ENCODE measurements around the gene VPS54.

Gene VPS54

DNA sequence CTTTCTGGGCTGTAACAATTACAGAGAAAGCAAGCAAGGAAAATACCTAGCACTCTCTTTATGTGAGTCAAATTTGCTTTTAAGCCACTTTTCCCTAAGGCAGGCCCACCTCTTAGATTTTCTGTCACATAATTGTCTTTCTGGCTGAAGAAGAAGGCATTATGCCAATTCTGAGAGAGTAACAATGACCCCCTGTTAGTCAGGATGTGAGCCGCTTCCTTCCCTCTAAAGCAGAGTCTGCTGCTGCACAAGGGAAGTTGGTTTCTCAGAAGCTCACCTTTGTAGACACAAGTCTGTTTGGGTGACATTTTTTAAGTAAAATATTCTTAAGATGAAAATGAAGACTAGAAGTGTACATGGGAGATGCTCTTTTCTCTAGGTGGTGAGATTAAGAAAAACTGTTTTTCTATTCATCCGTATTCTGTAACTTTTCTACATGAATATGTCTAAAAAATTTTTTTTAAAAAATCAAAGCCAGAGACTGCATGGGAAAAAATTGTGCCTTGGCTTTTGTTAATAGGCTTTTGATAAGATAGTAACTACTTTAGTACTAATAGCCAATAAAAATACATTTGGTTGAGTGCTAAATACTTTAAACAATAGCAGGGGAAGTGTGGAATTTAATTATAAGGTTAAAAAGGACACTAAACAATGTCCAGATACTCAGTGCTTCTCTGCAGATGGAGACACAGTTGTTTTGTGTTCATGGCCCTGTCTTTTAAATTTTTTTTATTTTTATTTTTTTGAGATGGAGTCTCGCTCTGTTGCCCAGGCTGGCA is 33.4 kb upstream of the VPS54 start:
- TF ChIP-seq CTCF (IDR thresholded peaks at IDR 0.05), result no peak
- Histone ChIP-seq H3K9ac (no peak overlapping the region), H3K27ac (no peak overlapping the region), H3K4me2 (ENCODE audit: low read length) (no peak overlapping the region), H3K9me3 (ENCODE audit: control insufficient read depth, low read length) (no peaks in the 10 kb centered on the region), H2AFZ (no peak overlapping the region), H3K4me3 (ENCODE audit: low read depth, low read length) (no peak overlapping the region), H3K36me3 (ENCODE audit: control insufficient read depth, insufficient read depth, low read length) (no peaks in the 10 kb centered on the region), H3K79me2 (no peaks in the 10 kb centered on the region), H3K27me3 (ENCODE audit: control insufficient read depth, insufficient read depth, low read length) (no peaks in the 10 kb centered on the region), H3K4me1 (peaks cover 5% of the 10 kb centered on the region)

GRCh38 chr2:64049633-64050220 is 30.5 kb upstream of the VPS54 start:
- Histone ChIP-seq H3K4me3 (ENCODE audit: low read depth, low read length) (no peak overlapping the region), H3K9me3 (ENCODE audit: control insufficient read depth, low read length) (no peaks in the 10 kb centered on the region), H3K9ac (no peak overlapping the region), H3K27me3 (ENCODE audit: control insufficient read depth, insufficient read depth, low read length) (no peaks in the 10 kb centered on the region), H3K4me2 (ENCODE audit: low read length) (peak overlapping the region; percentile 14), H3K79me2 (no peaks in the 10 kb centered on the region), H3K27ac (no peak overlapping the region), H3K4me1 (peaks cover 5% of the 10 kb centered on the region), H2AFZ (peak overlapping the region; percentile 54), H3K36me3 (ENCODE audit: control insufficient read depth, insufficient read depth, low read length) (no peaks in the 10 kb centered on the region)
- peak; percentile 89 for TF ChIP-seq CTCF (IDR thresholded peaks at IDR 0.05)

GRCh38 chr2:64045938-64046337 is 26.7 kb upstream of the VPS54 start:
- H3K4me1 ChIP-seq, result peaks cover 5% of the 10 kb centered on the region
- no peak overlapping the region for H3K4me2 ChIP-seq (ENCODE audit: low read length)

DNA sequence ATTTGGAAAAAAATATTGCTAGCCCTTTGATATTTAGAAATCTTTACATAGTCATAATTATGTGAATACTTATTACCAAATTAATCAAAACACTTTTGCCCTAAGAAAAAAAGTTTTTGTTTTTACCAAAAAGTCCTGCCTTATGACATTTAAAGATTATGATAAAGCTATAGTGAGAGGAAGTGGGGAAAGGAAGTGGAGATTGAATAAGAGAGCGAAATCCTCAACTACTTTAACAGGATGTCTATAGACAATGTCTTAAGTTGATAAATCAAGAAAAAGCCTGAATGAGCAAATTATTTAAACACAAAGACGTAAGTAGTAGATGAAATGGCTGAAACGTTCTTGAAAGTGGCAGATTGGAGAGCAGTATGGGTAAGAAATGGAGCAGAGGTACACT is 20.9 kb upstream of the VPS54 start:
- no peaks in the 10 kb centered on the region for H3K36me3 ChIP-seq (ENCODE audit: control insufficient read depth, insufficient read depth, low read length)
- no peak overlapping the region for H3K9ac ChIP-seq
- no peaks in the 10 kb centered on the region for H3K27me3 ChIP-seq (ENCODE audit: control insufficient read depth, insufficient read depth, low read length)
- no peak overlapping the region for H3K27ac ChIP-seq
- no peaks in the 10 kb centered on the region for H3K9me3 ChIP-seq (ENCODE audit: control insufficient read depth, low read length)
- no peak overlapping the region for H2AFZ ChIP-seq
- no peak overlapping the region for H3K4me2 ChIP-seq (ENCODE audit: low read length)
- TF ChIP-seq CTCF (IDR thresholded peaks at IDR 0.05), result no peak
- H3K4me3 ChIP-seq (ENCODE audit: low read depth, low read length), result no peak overlapping the region
- peaks cover 2% of the 10 kb centered on the region for H3K4me1 ChIP-seq
- no peaks in the 10 kb centered on the region for H3K79me2 ChIP-seq

More at GRCh38 chr2:64045938-64046337, 26.7 kb upstream of the VPS54 start:
- TF ChIP-seq CTCF (IDR thresholded peaks at IDR 0.05), result no peak
- H3K27ac ChIP-seq, result no peak overlapping the region
- no peaks in the 10 kb centered on the region for H3K36me3 ChIP-seq (ENCODE audit: control insufficient read depth, insufficient read depth, low read length)
- no peaks in the 10 kb centered on the region for H3K27me3 ChIP-seq (ENCODE audit: control insufficient read depth, insufficient read depth, low read length)
- no peak overlapping the region for H3K9ac ChIP-seq
- H3K4me3 ChIP-seq (ENCODE audit: low read depth, low read length), result no peak overlapping the region
- H3K9me3 ChIP-seq (ENCODE audit: control insufficient read depth, low read length), result no peaks in the 10 kb centered on the region
- no peaks in the 10 kb centered on the region for H3K79me2 ChIP-seq
- H2AFZ ChIP-seq, result no peak overlapping the region

Measured in parathyroid adenoma (tissue), 2 donors.